ENCODE data around the gene PRLHR.

Gene PRLHR

DNA sequence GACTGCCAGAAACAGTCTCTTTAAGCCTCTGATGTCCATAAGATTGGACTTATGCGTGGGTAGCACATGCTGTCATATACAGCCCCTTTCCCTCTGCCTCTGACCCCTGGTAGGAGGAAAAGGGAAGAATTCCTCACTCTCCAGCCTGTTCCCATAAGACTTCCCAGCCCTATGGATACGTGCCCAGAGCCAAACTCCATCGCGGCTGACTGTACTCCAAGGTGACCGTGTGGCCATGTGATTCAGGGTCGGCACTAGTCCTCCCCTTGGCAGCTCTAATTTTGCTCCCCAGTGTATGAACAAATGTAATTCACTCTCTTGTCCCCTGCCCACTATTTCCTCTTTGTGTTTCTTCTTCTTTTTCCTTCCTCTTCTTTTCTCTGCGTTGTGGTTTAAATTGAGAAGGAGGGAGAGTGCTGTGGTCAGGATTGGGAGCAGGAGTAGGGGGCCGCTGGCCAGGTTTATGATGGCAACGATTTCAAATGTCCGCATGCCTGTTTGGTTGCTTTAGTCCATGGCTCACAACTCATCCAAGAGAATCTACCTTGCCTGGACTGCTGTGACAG, 43.8 kb downstream of the PRLHR start:
- Histone ChIP-seq H3K27ac (ENCODE audit: low read length) (no peak overlapping the region), H3K4me3 (ENCODE audit: low read depth in 1 of 2, low read length in 2 of 2) (no peak overlapping the region), H3K36me3 (ENCODE audit: control insufficient read depth in 1 of 2, insufficient read depth in 2 of 2, low read length in 2 of 2) (no peaks in the 10 kb centered on the region), H3K27me3 (ENCODE audit: low read depth, low read length) (no peaks in the 10 kb centered on the region), H3K9me3 (ENCODE audit: control insufficient read depth in 1 of 2, low read length in 2 of 2) (no peaks in the 10 kb centered on the region), H3K4me1 (ENCODE audit: control insufficient read depth in 1 of 2, insufficient read depth in 2 of 2, low read length in 2 of 2) (no peaks in the 10 kb centered on the region)

DNA sequence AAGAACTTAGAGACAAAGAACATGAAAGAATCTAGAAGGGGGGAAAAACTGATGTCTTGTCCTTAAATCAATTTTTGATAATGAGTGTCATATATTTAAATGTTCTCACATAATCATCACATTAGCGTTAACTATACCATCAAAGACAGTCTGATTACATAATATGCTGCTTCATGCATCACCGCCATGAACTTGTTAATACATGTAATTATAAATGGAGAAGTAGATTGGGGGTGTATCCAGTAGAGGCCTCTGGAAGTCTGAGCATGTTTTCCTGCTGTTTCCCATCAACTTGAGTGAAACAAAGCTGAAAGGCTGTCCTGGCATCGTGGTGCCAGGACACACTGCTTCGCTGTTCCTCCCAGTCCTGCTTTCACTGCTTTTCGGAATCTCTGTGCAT, 48.2 kb downstream of the PRLHR start:
- Histone ChIP-seq H3K36me3 (ENCODE audit: control insufficient read depth in 1 of 2, insufficient read depth in 2 of 2, low read length in 2 of 2) (no peaks in the 10 kb centered on the region), H3K27me3 (ENCODE audit: low read depth, low read length) (no peaks in the 10 kb centered on the region), H3K4me3 (ENCODE audit: low read depth in 1 of 2, low read length in 2 of 2) (no peak overlapping the region), H3K27ac (ENCODE audit: low read length) (no peak overlapping the region), H3K4me1 (ENCODE audit: control insufficient read depth in 1 of 2, insufficient read depth in 2 of 2, low read length in 2 of 2) (no peaks in the 10 kb centered on the region), H3K9me3 (ENCODE audit: control insufficient read depth in 1 of 2, low read length in 2 of 2) (no peaks in the 10 kb centered on the region)

- H3K27me3 ChIP-seq (ENCODE audit: low read depth, low read length), result no peaks in the 10 kb centered on the region
- H3K4me1 ChIP-seq (ENCODE audit: control insufficient read depth in 1 of 2, insufficient read depth in 2 of 2, low read length in 2 of 2), result no peaks in the 10 kb centered on the region
- no peaks in the 10 kb centered on the region for H3K9me3 ChIP-seq (ENCODE audit: control insufficient read depth in 1 of 2, low read length in 2 of 2)
- no peak overlapping the region for H3K27ac ChIP-seq (ENCODE audit: low read length)
- H3K36me3 ChIP-seq (ENCODE audit: control insufficient read depth in 1 of 2, insufficient read depth in 2 of 2, low read length in 2 of 2), result no peaks in the 10 kb centered on the region
- H3K4me3 ChIP-seq (ENCODE audit: low read depth in 1 of 2, low read length in 2 of 2), result no peak overlapping the region
Measured at GRCh38 chr10:118546479-118546878, 49.0 kb downstream of the PRLHR start.

- Histone ChIP-seq H3K4me1 (ENCODE audit: control insufficient read depth in 1 of 2, insufficient read depth in 2 of 2, low read length in 2 of 2) (no peaks in the 10 kb centered on the region), H3K9me3 (ENCODE audit: control insufficient read depth in 1 of 2, low read length in 2 of 2) (no peaks in the 10 kb centered on the region), H3K27ac (ENCODE audit: low read length) (no peak overlapping the region), H3K4me3 (ENCODE audit: low read depth in 1 of 2, low read length in 2 of 2) (no peak overlapping the region), H3K36me3 (ENCODE audit: control insufficient read depth in 1 of 2, insufficient read depth in 2 of 2, low read length in 2 of 2) (no peaks in the 10 kb centered on the region), H3K27me3 (ENCODE audit: low read depth, low read length) (no peaks in the 10 kb centered on the region)
Measured at GRCh38 chr10:118545381-118545780, 50.1 kb downstream of the PRLHR start.

DNA sequence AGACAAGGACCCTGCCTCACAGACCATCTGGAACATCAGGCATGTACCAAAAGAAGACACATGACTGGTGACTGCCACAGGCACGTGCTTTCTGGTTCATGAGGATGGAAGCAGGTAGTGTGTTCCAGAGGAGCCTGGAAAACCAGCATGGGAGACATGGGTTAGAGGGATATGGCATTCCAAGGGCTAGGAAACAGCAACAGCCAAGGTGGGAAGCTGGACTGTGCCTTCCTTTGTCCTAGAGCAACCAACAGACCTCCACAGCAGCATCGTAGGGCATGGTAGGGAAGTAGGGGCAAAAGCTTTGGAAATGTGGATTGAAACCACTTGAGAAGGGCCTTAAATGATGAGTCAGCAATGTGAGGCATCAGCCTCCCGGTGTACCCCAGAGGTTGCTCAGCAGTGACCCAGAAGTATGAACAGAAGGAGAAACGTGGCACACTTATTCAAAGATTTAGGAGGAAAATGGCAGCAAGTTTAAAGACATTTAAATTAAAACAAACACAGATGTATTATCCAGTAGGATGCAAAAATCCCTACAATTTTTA, 51.0 kb downstream of the PRLHR start:
- no peaks in the 10 kb centered on the region for H3K9me3 ChIP-seq (ENCODE audit: control insufficient read depth in 1 of 2, low read length in 2 of 2)
- H3K36me3 ChIP-seq (ENCODE audit: control insufficient read depth in 1 of 2, insufficient read depth in 2 of 2, low read length in 2 of 2), result no peaks in the 10 kb centered on the region
- H3K4me3 ChIP-seq (ENCODE audit: low read depth in 1 of 2, low read length in 2 of 2), result no peak overlapping the region
- no peaks in the 10 kb centered on the region for H3K4me1 ChIP-seq (ENCODE audit: control insufficient read depth in 1 of 2, insufficient read depth in 2 of 2, low read length in 2 of 2)
- H3K27me3 ChIP-seq (ENCODE audit: low read depth, low read length), result no peaks in the 10 kb centered on the region
- H3K27ac ChIP-seq (ENCODE audit: low read length), result no peak overlapping the region

- Histone ChIP-seq H3K9me3 (ENCODE audit: control insufficient read depth in 1 of 2, low read length in 2 of 2) (no peaks in the 10 kb centered on the region), H3K36me3 (ENCODE audit: control insufficient read depth in 1 of 2, insufficient read depth in 2 of 2, low read length in 2 of 2) (no peaks in the 10 kb centered on the region), H3K4me3 (ENCODE audit: low read depth in 1 of 2, low read length in 2 of 2) (no peak overlapping the region), H3K27me3 (ENCODE audit: low read depth, low read length) (no peaks in the 10 kb centered on the region), H3K27ac (ENCODE audit: low read length) (no peak overlapping the region), H3K4me1 (ENCODE audit: control insufficient read depth in 1 of 2, insufficient read depth in 2 of 2, low read length in 2 of 2) (no peaks in the 10 kb centered on the region)
Measured at GRCh38 chr10:118543714-118544400, 51.6 kb downstream of the PRLHR start.

GRCh38 chr10:118542745-118543144, 52.7 kb downstream of the PRLHR start:
- Histone ChIP-seq H3K4me3 (ENCODE audit: low read depth in 1 of 2, low read length in 2 of 2) (no peak overlapping the region), H3K9me3 (ENCODE audit: control insufficient read depth in 1 of 2, low read length in 2 of 2) (no peaks in the 10 kb centered on the region), H3K27me3 (ENCODE audit: low read depth, low read length) (no peaks in the 10 kb centered on the region), H3K36me3 (ENCODE audit: control insufficient read depth in 1 of 2, insufficient read depth in 2 of 2, low read length in 2 of 2) (no peaks in the 10 kb centered on the region), H3K4me1 (ENCODE audit: control insufficient read depth in 1 of 2, insufficient read depth in 2 of 2, low read length in 2 of 2) (no peaks in the 10 kb centered on the region), H3K27ac (ENCODE audit: low read length) (no peak overlapping the region)

- H3K4me3 ChIP-seq (ENCODE audit: low read depth in 1 of 2, low read length in 2 of 2), result no peak overlapping the region
- no peaks in the 10 kb centered on the region for H3K27me3 ChIP-seq (ENCODE audit: low read depth, low read length)
- H3K27ac ChIP-seq (ENCODE audit: low read length), result no peak overlapping the region
- no peaks in the 10 kb centered on the region for H3K36me3 ChIP-seq (ENCODE audit: control insufficient read depth in 1 of 2, insufficient read depth in 2 of 2, low read length in 2 of 2)
- H3K4me1 ChIP-seq (ENCODE audit: control insufficient read depth in 1 of 2, insufficient read depth in 2 of 2, low read length in 2 of 2), result no peaks in the 10 kb centered on the region
- no peaks in the 10 kb centered on the region for H3K9me3 ChIP-seq (ENCODE audit: control insufficient read depth in 1 of 2, low read length in 2 of 2)
Measured at GRCh38 chr10:118542205-118542604, 53.2 kb downstream of the PRLHR start.

DNA sequence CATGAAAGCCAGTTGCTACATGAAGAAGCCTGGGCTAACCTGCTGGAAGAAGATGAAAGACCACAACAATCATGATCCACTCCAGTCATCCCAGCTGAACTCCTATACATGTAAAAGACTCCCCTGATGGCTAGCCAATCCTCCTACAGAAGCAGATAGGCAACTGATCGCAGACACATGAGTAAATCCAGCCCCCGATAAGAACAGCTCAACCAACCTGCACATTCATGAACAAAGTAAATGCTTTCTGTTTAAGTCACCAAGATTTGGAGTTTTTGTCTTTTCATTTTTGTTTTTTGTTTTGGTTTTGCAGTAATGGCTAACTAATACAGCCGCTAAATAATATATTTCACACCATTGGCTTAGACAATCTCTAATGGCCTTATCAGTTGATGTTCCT, 53.7 kb downstream of the PRLHR start:
- no peak overlapping the region for H3K27ac ChIP-seq (ENCODE audit: low read length)
- no peak overlapping the region for H3K4me3 ChIP-seq (ENCODE audit: low read depth in 1 of 2, low read length in 2 of 2)
- no peaks in the 10 kb centered on the region for H3K4me1 ChIP-seq (ENCODE audit: control insufficient read depth in 1 of 2, insufficient read depth in 2 of 2, low read length in 2 of 2)
- no peaks in the 10 kb centered on the region for H3K9me3 ChIP-seq (ENCODE audit: control insufficient read depth in 1 of 2, low read length in 2 of 2)
- no peaks in the 10 kb centered on the region for H3K27me3 ChIP-seq (ENCODE audit: low read depth, low read length)
- H3K36me3 ChIP-seq (ENCODE audit: control insufficient read depth in 1 of 2, insufficient read depth in 2 of 2, low read length in 2 of 2), result no peaks in the 10 kb centered on the region
